DOHH2 (cell line): Measurements from ENCODE around the gene ETNK2.

Experiments
- CTCF ChIP-seq: fragments of 200-600 bp; sonication (generic); IDR thresholded peaks from one replicate; pipeline ENCODE4 v1.5.1; 2014; ENCODE audit warnings: antibody characterized with exemption, mild to moderate bottlenecking, low read depth, low read length; ENCODE audit not compliant: poor library complexity, severe bottlenecking
- EZH2phosphoT487 ChIP-seq: fragments of 200-600 bp; sonication (generic); IDR thresholded peaks from 2 replicates; pipeline ENCODE4 v1.6.1; 2017; ENCODE audit warnings: borderline replicate concordance, mild to moderate bottlenecking, antibody characterized with exemption, low read length, moderate library complexity, mixed read lengths

- TF ChIP-seq CTCF = no peak
- TF ChIP-seq EZH2phosphoT487 = no peak
These were observed 633 bp upstream of the ETNK2 start for GRCh38 chr1:204152310-204153044.
